DOHH2 (cell line): Measurements from ENCODE around the gene RND3.

ENCODE experiments used
- CTCF ChIP-seq: fragments of 200-600 bp; sonication (generic); IDR thresholded peaks from one replicate; pipeline ENCODE4 v1.5.1; 2014; ENCODE audit warnings: antibody characterized with exemption, mild to moderate bottlenecking, low read depth, low read length; ENCODE audit not compliant: poor library complexity, severe bottlenecking
- EZH2phosphoT487 ChIP-seq: fragments of 200-600 bp; sonication (generic); IDR thresholded peaks from 2 replicates; pipeline ENCODE4 v1.6.1; 2017; ENCODE audit warnings: borderline replicate concordance, mild to moderate bottlenecking, antibody characterized with exemption, low read length, moderate library complexity, mixed read lengths

- TF ChIP-seq CTCF (no peak), EZH2phosphoT487 (no peak)
These were observed 61.2 kb downstream of the RND3 start for GRCh38 chr2:150426315-150426714.
